ENCODE measurements around the gene LY6G5C.

Gene LY6G5C

GRCh38 chr6:31725502-31726350 is 44.9 kb upstream of the LY6G5C start:
- no peak for DNase-seq (ENCODE audit: low spot score)
- TF ChIP-seq CTCF (IDR thresholded peaks at IDR 0.05; ENCODE audit: extremely low read depth, missing control alignments), result no peak

DNA sequence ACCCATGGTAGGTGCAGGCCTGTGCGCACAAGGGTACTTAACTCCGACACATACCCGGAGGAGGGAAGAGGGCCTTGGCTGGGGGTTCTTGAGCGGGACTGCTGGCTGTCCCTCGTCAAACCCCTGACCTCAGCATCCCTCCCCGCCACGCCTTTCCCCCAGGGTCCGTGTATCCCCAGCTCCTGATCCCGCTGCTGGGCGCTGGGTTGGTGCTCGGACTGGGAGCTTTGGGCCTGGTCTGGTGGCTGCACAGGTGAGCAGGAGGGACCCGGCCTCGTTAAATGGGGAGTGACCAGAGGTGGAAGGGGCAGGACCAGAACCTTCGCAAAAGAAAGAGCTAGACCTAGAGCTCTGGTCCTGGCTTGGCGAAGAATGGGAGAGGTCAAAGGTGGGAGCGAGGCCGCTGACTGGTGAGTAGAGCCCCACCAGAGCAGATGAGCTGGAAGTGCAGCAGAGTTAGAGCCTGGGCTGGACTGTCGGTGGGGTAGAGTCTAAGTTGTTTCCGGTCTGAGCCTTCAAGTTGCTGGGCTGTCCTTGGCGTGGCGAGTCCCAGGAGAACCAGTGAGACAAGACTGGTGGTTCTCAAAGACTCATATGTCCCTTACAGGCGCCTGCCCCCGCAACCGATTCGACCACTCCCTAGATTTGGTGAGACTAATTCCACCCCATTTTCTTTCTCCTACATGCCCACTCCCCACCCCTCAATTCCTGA is 43.3 kb upstream of the LY6G5C start:
- no peak for DNase-seq (ENCODE audit: low spot score)
- TF ChIP-seq CTCF (IDR thresholded peaks at IDR 0.05; ENCODE audit: extremely low read depth, missing control alignments), result no peak

- TF ChIP-seq CTCF (IDR thresholded peaks at IDR 0.05; ENCODE audit: extremely low read depth, missing control alignments), result no peak
- DNase-seq (ENCODE audit: low spot score), result no peak
Observed at GRCh38 chr6:31723245-31723979, 42.5 kb upstream of the LY6G5C start, which contains the start of gene MPIG6B. TSS of gene MPIG6B (plus strand) at chr6:31723373. CDS start at chr6:31723384, 11 bp downstream.

- no peak for TF ChIP-seq CTCF (IDR thresholded peaks at IDR 0.05; ENCODE audit: extremely low read depth, missing control alignments)
- DNase-seq (ENCODE audit: low spot score), result no peak
Observed at GRCh38 chr6:31722173-31722572, 41.3 kb upstream of the LY6G5C start.

- no peak for TF ChIP-seq CTCF (IDR thresholded peaks at IDR 0.05; ENCODE audit: extremely low read depth, missing control alignments)
- no peak for DNase-seq (ENCODE audit: low spot score)
Observed at GRCh38 chr6:31721351-31722020, 40.6 kb upstream of the LY6G5C start, which contains the start of gene LY6G6C. TSS of gene LY6G6C (minus strand) at chr6:31721746. CDS start at chr6:31721679, 67 bp downstream.

GRCh38 chr6:31720196-31720770 is 39.4 kb upstream of the LY6G5C start:
- no peak for DNase-seq (ENCODE audit: low spot score)
- no peak for TF ChIP-seq CTCF (IDR thresholded peaks at IDR 0.05; ENCODE audit: extremely low read depth, missing control alignments)
